Breast epithelium (tissue), 4 donors: ENCODE data around the gene ATP10B. TPM values are rescaled to one million over a fixed set of nuclear protein-coding genes. Genes with fewer than 3 reads are reported as not detected.

Source experiments
- DNase-seq, 2 donors: peaks; one replicate each; pipeline ENCODE4 v3.0.0-alpha.2; 2019; ENCODE audit warnings: low spot score in 2 of 2
- H3K27ac ChIP-seq, 2 donors: fragments of 200-600 bp; sonication (generic) in 1 of 2; one replicate each; pipeline ENCODE4 v1.5.1; 2016 to 2019; ENCODE audit warnings: mild to moderate bottlenecking in 1 of 2
- H3K27me3 ChIP-seq, 2 donors: fragments of 200-600 bp; sonication (generic) in 1 of 2; one replicate each; pipeline versions ENCODE4 v1.5.1 to v1.6.0; 2017 to 2019; ENCODE audit warnings: control low read depth in 1 of 2, mild to moderate bottlenecking in 1 of 2
- H3K36me3 ChIP-seq: fragments of 200-600 bp; one replicate; pipeline ENCODE4 v1.5.1; 2019
- H3K4me1 ChIP-seq, 2 donors: fragments of 200-600 bp; sonication (generic); one replicate each; pipeline ENCODE4 v1.5.1; 2016 to 2019; ENCODE audit warnings: control low read depth in 1 of 2
- H3K4me3 ChIP-seq, 3 donors: fragments of 200-600 bp; sonication (generic); 1 replicate in 2 of 3; 2 replicates in 1 of 3; pipeline ENCODE4 v1.5.1; 2016 to 2019; ENCODE audit warnings: mild to moderate bottlenecking in 3 of 3, moderate library complexity in 2 of 3
- H3K9me3 ChIP-seq, 2 donors: fragments of 200-600 bp; sonication (generic) in 1 of 2; one replicate each; pipeline ENCODE4 v1.5.1; 2016 to 2019; ENCODE audit warnings: control low read depth in 1 of 2
- CTCF ChIP-seq, 3 donors: fragments of 450-650 bp; IDR thresholded peaks; one replicate each; pipeline ENCODE4 v1.5.1; 2016 to 2017; ENCODE audit warnings: antibody characterized with exemption in 3 of 3, mild to moderate bottlenecking in 3 of 3, moderate library complexity in 3 of 3
- POLR2A ChIP-seq: fragments of 450-650 bp; IDR thresholded peaks from one replicate; pipeline ENCODE4 v1.6.1; 2016; ENCODE audit warnings: antibody characterized with exemption, mild to moderate bottlenecking, moderate library complexity
- POLR2AphosphoS5 ChIP-seq, 3 donors: sonication (generic); formaldehyde crosslinking; IDR thresholded peaks; one replicate each; pipeline ENCODE4 v1.6.1; 2017; ENCODE audit warnings: antibody characterized with exemption in 3 of 3
- intact Hi-C: fragments of 100-400 bp; cut with DNase I; formaldehyde crosslinking; loops from one replicate; pipeline ENCODE4 v1.15.1; 2023; ENCODE audit warnings: low total_unique reads
- total RNA-seq, 3 donors: library from RNA; depleted of rRNA; stranded (reverse); fragments of >200 nt; gene quantifications; one replicate each; pipeline ENCODE4 v1.1.0, GENCODE V29; 2016

The ATP10B gene
- total RNA-seq, 3 donors from 2014 or later: under 0.01 to 2.9 TPM; not detected in 1

- no peak for TF ChIP-seq POLR2A
- TF ChIP-seq CTCF (IDR thresholded peaks at IDR 0.05): no peak
- no peak for TF ChIP-seq POLR2AphosphoS5 (IDR thresholded peaks at IDR 0.05)
- no peaks in the 10 kb centered on the region for H3K27me3 ChIP-seq
- intact Hi-C loops: no loop called here
- DNase-seq: no peak
- no peaks in the 10 kb centered on the region for H3K9me3 ChIP-seq
- no peaks in the 10 kb centered on the region for H3K36me3 ChIP-seq
- no peaks in the 10 kb centered on the region for H3K4me1 ChIP-seq
- no peak overlapping the region for H3K27ac ChIP-seq
- no peak overlapping the region for H3K4me3 ChIP-seq
Observed at GRCh38 chr5:160640406-160640805, 211.6 kb downstream of the ATP10B start.

- intact Hi-C loops: no loop called here
- Histone ChIP-seq H3K36me3 (no peaks in the 10 kb centered on the region), H3K27ac (no peak overlapping the region), H3K9me3 (no peaks in the 10 kb centered on the region), H3K27me3 (no peaks in the 10 kb centered on the region), H3K4me3 (no peak overlapping the region), H3K4me1 (no peaks in the 10 kb centered on the region)
- DNase-seq: no peak
- TF ChIP-seq POLR2A (no peak), CTCF (IDR thresholded peaks at IDR 0.05) (no peak), POLR2AphosphoS5 (IDR thresholded peaks at IDR 0.05) (no peak)
Observed at GRCh38 chr5:160638161-160638742, 213.8 kb downstream of the ATP10B start.

GRCh38 chr5:160637357-160638090 lies 214.5 kb downstream of the ATP10B start:
- H3K9me3 ChIP-seq: no peaks in the 10 kb centered on the region
- no peaks in the 10 kb centered on the region for H3K36me3 ChIP-seq
- H3K27me3 ChIP-seq: no peaks in the 10 kb centered on the region
- intact Hi-C loops: no loop called here
- H3K4me1 ChIP-seq: no peaks in the 10 kb centered on the region
- no peak for DNase-seq
- no peak overlapping the region for H3K4me3 ChIP-seq
- no peak for TF ChIP-seq POLR2A
- TF ChIP-seq POLR2AphosphoS5 (IDR thresholded peaks at IDR 0.05): no peak
- no peak for TF ChIP-seq CTCF (IDR thresholded peaks at IDR 0.05)
- no peak overlapping the region for H3K27ac ChIP-seq

- TF ChIP-seq POLR2A (no peak), CTCF (IDR thresholded peaks at IDR 0.05) (no peak), POLR2AphosphoS5 (IDR thresholded peaks at IDR 0.05) (no peak)
- Histone ChIP-seq H3K4me1 (no peaks in the 10 kb centered on the region), H3K4me3 (no peak overlapping the region), H3K9me3 (no peaks in the 10 kb centered on the region), H3K36me3 (no peaks in the 10 kb centered on the region), H3K27ac (no peak overlapping the region), H3K27me3 (no peaks in the 10 kb centered on the region)
- DNase-seq: no peak
- intact Hi-C loops: no loop called here
Observed at GRCh38 chr5:160635663-160636062, 216.3 kb downstream of the ATP10B start.

- intact Hi-C loops: no loop called here
- TF ChIP-seq POLR2A (no peak), POLR2AphosphoS5 (IDR thresholded peaks at IDR 0.05) (no peak), CTCF (IDR thresholded peaks at IDR 0.05) (no peak)
- H3K27ac ChIP-seq: no peak overlapping the region
- no peaks in the 10 kb centered on the region for H3K4me1 ChIP-seq
- no peaks in the 10 kb centered on the region for H3K9me3 ChIP-seq
- H3K4me3 ChIP-seq: no peak overlapping the region
- H3K36me3 ChIP-seq: no peaks in the 10 kb centered on the region
- DNase-seq: no peak
- H3K27me3 ChIP-seq: no peaks in the 10 kb centered on the region
Observed at GRCh38 chr5:160635046-160635445, 217.0 kb downstream of the ATP10B start.
